CD4-positive, alpha-beta T cell treated with Interleukin-12 subunit alpha and Interleukin-12 subunit beta, for 1 hour (primary cell): ENCODE data around the gene LIX1L.
A peak's percentile ranks its signal among the peaks of the same experiment; 100 is the strongest.

Source experiments
- DNase-seq: peaks from one replicate; pipeline ENCODE4 v3.0.0-alpha.2; 2020

LIX1L gene

GRCh38 chr1:145891587-145892485 is 66.0 kb downstream of the LIX1L start:
- DNase-seq: peak; percentile 59

DNA sequence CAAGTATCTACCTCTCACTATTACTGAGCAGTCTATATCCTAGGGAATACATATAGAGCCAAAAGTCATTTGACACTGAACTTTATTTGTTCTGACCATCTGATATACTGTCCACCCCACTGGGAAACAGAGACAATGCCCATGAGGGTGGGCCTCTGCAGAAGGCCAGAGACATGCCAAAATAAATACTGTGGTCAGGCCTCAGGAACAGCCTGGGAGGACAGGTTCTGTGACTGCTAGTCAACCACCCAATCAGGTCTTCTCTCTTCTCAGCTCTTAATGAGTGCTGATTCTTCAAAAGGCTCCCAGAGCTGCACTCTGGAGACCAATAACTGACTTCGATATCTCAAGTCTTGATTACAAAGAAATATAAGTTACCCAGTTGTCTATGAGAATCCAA is 66.7 kb downstream of the LIX1L start:
- DNase-seq: no peak

GRCh38 chr1:145889722-145890121 is 68.1 kb downstream of the LIX1L start:
- DNase-seq: no peak

DNA sequence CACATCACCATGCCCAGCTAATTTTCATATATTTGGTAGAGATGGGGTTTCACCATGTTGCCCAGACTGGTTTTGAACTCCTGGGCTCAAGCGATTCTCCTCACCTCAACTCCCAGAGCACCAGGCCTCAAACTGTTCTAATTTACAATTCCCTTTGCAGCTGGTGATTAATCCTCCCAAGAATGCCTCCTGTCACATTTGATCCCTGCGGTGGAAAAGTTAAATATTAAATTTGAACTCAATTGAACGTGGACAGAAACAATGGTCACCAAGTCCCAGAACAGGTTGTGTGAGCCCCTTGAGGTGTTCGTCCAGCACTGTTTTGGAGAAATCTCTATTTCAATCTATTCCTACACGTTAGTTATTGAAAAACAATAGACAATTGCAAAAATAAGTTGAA is 70.2 kb downstream of the LIX1L start:
- no peak for DNase-seq

- no peak for DNase-seq
Measured at GRCh38 chr1:145886816-145887215, 71.0 kb downstream of the LIX1L start.

- DNase-seq: no peak
Measured at GRCh38 chr1:145886390-145886789, 71.4 kb downstream of the LIX1L start.

DNA sequence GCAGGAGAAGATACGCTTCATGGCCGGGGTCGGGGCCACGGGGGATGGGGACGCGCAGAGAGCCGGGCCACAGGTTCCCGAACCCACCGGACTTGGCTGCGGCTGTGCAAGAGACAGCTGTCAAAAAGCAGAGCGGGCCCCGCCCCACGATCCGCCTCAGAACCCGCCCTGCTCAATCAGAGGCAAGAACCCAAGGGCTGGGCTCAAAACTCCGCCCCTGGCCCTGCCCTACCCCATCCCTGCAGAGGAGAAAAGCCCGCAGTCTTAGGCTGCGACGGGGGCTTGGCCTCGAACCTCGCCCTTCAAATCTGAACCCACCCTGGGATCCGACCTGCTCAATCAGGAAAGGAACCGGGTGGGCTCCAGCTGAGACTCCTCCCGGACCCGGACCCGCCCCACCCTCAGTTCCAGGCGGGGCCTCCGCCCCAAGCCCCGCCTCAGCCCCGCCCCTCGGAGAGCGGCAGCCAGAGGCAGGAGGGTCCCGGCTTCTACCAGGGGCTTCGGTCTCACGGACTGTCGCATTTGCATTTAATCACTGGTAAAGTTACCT is 72.0 kb downstream of the LIX1L start, which contains the start of gene ANKRD35:
TSS of gene ANKRD35 (minus strand) at position 129 of the 550 bp plus-strand sequence. CDS start at position 21, 108 bp downstream.
- peak; percentile 86 for DNase-seq

DNA sequence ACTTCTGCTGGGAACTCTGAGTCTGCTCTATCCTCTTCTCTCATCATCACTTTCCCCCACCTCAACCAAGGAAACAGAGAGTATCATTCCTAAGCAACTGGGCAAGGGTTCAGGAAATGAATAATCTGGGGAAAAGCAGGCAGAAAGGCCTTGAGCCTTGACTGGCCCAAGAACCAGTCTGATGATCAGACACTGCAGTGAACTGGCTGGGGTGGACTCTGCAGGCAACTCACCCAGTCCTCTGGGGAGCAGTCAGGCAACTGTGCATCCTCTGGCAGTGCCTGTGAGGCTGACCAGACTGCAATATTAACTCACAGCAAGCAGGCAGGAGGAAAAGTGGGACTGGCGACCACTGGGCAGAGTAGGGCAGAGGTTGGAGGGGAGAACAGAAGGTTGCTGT is 73.1 kb downstream of the LIX1L start:
- no peak for DNase-seq
